GM21360 (cell line): ENCODE measurements around the gene GOLGA6B.
"Not testable (repeated sequence)": the region's sequence is repeated elsewhere in the genome, so short reads cannot be mapped to it uniquely, and the experiment has no call there.

ENCODE experiments used
- ATAC-seq: cut with Tn5 transposase; IDR thresholded peaks from one replicate; pipeline ENCODE4 v1.9.1; 2021; ENCODE audit warnings: mild to moderate bottlenecking, moderate library complexity; ENCODE audit not compliant: unreplicated experiment

Gene GOLGA6B, protein sequence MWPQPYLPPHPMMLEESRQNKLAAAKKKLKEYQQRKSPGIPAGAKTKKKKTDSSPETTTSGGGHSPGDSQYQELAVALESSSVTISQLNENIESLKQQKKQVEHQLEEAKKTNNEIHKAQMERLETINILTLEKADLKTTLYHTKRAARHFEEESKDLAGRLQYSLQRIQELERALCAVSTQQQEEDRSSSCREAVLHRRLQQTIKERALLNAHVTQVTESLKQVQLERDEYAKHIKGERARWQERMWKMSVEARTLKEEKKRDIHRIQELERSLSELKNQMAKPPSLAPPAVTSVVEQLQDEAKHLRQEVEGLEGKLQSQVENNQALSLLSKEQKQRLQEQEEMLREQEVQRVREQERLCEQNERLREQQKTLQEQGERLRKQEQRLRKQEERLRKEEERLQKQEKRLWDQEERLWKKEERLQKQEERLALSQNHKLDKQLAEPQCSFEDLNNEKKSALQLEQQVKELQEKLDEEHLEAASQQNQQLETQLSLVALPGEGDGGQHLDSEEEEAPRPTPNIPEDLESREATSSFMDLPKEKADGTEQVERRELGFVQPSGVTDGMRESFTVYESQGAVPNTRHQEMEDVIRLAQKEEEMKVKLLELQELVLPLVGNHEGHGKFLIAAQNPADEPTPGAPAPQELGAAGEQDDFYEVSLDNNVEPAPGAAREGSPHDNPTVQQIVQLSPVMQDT

DNA sequence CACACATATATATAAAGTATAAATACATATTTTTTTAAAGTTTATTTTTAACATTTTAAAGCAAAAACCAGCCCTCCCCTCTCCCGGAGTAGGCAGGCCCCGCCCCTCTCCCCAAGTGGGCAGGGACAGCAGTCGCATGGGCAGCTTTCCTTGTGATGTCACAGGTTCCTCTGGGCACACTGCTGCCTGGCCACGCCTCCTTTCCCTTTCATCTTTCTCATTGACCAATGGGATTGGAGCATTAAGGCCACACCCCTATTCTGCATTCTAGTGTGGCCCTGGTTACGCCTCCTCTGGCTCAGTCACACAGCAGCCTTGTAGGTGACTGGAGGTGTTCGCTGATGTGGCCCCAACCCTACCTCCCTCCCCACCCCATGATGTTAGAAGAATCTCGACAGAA, at the start of gene GOLGA6B:
TSS of gene GOLGA6B (plus strand) at position 301 of the 400 bp plus-strand sequence. CDS start at position 342, 41 bp downstream.
- ATAC-seq = not testable (repeated sequence)

DNA sequence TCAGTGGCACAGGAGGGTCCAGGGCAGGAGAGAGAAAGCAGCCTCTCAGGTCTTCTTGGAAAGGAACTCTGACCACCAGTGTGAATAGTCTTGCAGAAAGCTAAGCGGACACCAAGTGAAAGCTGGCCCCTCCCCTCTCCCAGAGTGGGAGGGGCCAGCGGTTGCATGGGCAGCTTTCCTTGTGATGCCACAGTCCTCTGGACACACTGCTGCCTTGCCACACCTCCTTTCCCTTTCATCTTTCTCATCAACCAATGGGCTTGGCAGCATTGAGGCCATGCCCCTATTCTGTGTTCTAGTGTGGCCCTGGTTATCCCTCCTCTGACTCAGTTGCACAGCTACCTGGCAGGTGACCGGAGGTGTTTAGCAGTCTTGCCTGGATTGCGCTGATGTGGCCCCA, 49.7 kb upstream of the GOLGA6B start:
- ATAC-seq = no peak

DNA sequence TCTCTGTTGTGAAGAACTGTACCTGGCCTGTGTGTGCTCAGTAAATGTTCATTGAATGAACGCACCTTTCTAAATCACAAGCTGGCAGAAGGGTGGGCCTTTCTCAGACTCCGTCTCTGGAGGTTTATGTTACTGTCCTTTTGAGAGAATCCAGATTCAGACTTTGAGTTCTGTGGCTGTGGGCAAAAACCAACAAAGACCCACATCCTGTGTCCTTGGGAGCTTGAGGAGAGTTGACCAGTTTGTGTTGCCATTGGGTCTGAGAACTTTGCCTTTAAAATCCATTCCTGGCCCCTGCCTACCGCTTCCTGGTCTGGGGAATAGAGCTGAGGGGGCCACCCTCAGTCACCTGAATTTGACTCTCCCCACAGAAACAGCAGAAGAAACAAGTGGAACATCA, 46.4 kb upstream of the GOLGA6B start:
- not testable (repeated sequence) for ATAC-seq

DNA sequence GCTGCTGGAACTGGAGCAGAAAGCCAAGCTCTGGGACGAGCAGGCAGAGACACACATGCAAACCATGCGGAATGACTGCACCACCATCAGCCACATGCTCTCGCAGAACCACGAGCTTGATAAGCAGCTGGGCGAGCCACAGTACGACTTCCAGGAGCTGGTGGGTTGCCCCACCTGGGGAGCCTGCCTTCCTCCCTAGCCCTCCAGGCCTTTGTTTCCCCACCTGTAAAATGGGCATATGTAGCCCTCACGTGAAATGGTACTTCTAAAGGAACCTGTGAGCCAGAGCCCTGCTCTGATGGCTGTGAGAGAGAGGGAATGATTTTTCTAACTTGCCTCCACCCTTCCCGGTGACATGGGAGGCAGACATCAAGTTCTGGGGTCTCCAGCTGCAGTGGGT, 44.6 kb upstream of the GOLGA6B start:
- no peak for ATAC-seq

DNA sequence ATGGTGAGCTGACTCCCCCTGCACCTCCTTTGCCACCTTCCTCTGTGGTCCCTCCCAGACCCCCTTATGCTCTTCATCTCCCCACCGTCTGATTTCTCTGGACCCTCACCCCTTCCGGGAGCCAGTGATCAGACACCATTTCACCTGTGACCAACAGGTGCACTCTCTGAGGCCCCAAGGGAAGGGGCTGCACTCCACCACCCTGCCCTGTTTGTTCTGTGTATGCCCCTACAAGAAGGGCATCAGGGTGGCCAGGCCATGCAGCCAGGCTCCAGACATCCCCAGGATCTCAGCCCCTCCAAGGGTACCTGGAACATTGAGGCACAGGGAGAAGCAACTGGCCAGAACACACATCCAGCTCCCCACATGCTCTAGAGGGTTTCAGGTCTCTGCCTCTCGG, 42.2 kb upstream of the GOLGA6B start:
- ATAC-seq = not testable (repeated sequence)

DNA sequence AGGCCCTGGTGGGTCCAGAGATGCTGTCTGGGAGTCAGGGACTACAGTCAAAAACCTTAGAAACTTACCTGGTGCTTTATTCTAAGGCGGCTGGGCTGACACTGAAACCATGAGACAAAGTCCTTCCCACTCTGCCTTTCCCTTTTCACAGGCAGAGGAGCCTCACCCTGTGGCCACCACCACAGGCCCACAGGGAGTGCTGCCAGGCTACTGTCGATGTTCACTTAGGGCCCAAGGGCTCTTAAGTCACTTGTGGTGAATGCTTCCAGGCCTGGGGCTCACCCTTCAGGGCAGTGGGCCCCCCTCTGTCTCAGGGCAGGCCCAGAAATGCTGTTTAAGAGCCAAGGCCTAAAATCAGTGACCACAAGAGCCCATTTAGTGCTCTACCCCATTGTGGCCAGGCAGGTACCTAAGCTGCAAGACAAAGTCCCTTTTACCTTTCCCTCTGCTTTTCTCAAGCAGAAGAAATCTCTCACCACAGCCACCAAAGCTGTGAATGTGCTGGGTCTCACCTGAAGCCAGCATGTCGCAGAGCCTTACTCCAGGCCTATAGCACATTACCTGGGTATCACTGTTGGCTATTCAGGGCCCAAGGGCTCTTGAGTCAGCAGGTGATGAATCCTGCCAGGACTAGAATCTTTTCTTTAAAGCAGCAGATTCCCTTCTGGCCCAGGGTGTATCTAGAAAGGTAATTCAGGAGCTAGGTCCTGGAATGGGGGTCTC, 39.5 kb upstream of the GOLGA6B start:
- ATAC-seq = no peak

DNA sequence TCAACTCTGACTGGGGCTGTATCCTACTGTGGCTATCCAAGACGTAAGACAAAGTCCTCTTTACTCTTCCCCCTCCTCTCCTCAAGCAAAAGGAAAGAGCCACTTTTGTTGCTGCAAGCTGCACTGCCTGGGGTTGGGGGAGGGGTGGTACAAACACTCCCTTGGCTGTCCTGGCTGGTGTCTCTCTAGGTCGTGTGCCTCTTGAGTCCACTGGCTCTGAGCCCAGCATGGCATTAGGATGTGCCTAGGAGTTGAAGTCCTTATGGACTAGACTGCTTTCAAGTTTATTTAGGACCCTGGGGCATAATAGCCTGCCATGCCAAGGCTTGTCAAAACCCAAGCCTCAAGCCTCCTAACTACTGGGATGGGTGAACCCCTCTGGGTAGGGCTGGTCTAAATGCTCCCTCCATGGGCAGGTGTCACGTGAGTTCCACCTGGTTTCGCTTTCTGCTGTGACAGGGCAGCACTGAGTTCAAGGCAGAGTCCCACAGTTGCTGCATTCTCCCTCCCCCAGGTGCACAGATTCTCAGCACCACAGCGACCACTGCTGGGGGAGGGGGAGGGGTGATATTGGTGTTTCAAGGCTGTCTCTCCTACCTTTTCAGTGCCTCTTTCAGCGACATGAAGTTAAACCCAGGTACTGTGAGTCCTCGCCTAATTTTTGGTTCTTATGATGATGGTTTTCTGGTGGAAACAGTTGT, 38.8 kb upstream of the GOLGA6B start:
- ATAC-seq = not testable (repeated sequence)

DNA sequence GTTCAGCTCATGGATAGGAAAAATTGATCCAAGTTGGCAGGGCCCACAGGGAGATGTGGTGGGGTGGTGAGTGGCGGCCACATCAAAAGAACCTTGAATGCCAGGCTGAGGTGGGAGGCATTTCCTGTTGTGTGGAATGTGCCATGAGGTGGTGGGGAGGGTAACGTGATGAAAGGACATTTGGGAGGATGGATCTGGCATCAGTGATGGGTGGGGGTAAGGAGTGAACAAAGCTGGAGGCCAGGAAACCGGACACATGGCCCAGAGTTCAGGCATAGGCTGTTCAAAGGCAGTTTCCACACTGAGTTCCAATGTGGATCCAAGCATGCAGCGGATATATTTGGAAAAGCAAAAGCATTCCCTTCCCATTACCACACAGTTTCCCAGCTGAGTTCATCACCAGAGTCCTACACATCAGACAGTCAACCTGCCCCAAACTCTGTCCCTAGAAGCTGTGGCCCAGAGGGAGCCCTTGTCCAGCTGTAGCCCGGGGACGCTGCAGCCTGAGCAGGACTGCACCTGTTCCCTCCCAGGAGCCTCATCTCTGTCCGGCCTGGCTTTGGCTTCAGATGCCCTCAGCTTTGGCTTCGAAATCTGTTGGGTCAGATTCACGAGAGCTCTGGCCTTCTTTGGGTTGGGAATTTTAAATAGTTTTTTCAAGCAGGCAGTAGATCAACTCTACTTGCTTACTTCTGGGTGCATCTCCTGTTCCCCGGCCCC, 37.8 kb upstream of the GOLGA6B start:
- no peak for ATAC-seq

DNA sequence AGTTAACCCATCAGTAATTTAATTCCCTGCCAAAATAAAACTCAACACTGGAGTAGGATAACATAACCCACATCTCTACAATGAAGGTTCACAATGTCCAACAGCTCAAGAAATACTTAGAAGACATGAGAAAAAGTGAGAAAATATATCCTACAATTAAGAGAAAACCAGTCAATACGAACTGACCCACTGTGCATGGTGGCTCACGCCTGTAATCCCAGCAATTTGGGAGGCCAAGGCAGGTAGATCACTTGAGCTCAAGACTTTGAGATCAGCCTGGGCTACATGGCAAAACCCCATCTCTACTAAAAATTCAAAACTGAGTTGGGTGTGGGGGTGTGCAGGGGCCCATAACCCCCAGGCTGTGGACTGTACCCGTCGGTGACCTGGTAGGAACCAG, 30.6 kb upstream of the GOLGA6B start:
- ATAC-seq = not testable (repeated sequence)

DNA sequence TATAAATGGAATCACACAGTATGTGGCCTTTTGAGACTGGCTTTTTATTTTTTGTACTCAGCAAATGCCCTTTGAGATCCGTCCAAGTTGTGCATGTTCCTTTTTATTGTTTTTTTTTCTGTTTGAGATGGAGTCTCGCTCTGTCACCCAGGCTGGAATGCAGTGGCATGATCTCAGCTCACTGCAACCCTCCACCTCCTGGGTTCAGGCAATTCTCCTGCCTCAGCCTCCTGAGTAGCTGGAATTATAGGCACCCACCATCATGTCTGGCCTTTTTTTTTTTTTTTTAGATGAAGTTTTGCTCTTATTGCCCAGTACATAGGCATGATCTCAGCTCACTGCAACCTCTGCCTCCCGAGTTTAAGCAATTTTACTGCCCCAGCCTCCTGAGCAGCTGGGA, 28.3 kb upstream of the GOLGA6B start:
- not testable (repeated sequence) for ATAC-seq

DNA sequence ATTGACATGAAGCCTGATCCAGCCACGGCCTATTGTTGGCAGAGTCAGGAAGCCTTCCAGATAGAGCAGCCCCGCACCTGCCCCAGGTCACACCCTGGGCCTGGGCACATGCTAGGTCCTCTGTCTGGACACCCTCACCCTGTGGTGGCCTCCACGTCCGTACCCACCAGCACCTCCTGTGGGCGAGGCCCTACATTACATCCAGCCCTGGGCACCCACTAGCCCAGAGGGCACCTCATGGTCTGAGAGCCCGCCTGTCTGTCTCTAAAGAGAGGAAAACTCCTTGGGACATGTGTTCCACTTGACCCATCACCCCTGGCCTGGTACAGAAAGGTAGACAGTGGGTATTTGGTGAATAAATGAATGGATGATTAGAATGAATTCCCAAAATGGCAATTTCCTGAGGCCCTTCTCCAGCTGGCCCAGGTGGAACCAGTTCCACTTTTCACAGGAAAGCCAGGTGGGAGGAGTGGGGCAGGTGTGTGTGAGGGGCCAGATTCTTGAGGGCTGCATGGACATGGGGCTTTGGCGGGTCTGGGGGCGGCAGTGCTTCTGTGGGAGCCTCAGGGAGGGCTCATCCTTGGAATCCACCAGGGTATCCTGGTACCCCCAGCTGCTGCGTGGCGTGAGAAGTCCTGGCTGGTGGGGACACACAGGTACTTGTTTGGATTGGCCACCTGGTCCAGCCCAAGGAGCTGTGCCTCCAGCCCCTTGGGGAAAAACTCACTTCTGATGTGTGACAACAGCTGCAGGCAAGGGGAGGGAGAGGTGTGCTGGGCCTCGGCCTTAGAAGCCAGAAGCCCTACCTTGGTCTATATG, 26.0 kb upstream of the GOLGA6B start:
- not testable (repeated sequence) for ATAC-seq

DNA sequence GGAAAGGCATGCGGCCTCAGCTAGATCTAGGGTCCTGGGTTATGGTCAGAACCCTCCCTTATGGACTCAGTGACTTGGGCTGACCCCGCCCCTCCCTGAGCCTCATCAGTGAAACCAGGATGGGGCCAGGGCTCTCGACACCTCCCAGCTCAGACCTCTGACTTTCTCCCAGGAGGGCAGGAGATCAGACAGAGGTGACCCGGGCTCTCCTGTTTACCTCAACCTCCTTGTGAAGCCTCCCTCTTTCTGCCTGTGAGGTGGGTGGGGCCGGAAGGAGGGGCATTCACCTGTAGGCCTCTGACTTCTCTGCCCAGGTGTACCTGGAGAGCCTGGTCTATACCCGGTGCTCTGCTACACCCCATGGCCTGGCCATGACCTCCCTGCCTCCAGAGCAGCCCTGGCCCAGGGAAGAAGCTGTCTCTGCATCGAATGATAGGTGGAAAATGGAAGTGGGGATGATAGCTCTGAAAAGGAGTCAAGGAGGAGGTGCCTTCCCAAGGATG, 25.4 kb upstream of the GOLGA6B start:
- ATAC-seq = not testable (repeated sequence)

DNA sequence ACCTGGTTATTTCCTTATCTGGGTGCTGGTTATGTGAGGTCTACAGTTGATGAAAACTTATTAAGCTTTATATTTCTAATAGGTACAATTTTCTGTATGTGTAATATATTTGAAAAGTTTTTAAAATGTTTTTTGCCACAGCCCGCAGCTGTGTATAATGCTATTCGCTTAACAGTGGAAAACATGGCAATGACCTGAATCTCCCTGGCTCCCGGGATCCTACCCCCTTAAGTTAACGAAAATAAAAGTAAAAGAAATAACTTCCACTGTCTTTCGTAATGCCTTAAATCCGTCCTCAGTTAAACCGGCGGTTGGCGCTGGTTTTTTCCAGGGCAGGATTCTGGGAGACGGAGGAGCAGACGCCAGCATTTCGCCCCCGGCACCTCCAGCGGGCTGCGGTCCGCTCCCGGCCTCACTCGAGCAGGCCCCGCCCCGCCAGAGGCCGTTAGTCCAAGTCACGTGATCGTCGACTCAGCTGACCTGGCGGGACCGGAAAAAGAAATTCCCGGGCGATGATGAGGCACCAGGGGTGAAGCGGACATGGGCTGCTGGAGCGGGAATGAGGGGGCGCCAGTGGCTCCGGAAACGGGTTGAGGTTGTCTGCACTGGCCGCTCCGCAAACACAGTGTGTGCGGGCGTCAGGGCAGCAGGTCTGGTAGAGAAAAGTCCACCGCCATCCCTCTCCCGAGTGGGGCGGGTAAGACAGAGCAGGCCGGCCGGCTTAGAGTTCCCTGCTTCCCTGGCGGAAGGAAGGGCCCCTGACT, 17.8 kb upstream of the GOLGA6B start:
- ATAC-seq = not testable (repeated sequence)

DNA sequence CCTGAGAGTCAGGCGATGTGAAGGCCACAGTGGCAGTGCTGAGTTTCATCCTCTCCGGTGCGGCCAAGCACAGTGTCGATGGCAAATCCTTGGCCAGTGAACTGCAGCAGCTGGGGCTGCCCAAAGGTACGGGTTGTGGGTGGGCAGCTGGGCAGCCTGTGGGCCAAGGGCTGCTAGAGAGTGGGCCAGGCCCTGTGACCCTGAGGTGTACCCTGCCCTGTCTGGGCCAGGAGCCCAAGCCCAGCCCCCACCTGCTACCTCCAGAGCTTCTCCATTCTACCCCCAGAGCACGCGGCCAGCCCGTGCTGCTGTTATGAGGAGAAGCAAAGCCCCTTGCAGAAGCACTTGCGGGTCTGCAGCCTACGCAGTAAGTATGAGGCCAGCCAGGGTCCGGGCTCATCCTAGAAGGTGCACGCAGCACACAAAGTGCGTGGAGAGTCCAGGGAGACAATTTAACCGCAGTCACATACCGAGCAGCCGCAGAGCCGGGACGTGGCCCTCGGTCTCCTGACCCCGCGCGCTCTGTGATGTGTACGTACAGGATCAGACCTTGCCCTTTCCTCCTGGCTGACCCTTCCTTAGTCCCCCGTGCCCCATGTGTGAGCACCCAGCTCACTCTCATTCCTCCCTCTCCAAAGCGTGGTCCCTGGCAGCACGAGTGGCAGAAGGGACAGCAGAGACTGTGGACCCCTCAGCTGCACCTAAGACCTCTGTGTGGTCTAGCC, 14.6 kb upstream of the GOLGA6B start:
- not testable (repeated sequence) for ATAC-seq

DNA sequence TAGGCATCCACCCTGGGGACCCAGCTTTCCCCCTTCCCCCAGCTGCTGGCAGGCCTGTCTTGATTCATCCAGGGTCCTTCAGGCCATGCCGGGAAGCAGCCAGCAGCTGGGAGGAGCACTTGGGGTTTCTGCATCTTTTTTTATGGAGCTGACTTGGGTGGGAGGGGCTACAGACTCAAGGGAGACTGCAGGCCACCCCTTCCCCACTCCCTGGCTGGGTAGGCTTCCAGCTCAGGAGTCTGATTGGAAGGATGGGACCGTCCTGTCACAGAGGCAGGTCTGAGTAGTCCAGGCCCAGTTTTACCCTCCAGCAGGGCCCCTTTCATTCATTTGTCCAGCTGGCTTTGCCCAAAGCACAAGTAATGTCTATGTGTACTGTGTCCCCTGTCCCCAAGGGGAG, 12.2 kb upstream of the GOLGA6B start:
- ATAC-seq = not testable (repeated sequence)

DNA sequence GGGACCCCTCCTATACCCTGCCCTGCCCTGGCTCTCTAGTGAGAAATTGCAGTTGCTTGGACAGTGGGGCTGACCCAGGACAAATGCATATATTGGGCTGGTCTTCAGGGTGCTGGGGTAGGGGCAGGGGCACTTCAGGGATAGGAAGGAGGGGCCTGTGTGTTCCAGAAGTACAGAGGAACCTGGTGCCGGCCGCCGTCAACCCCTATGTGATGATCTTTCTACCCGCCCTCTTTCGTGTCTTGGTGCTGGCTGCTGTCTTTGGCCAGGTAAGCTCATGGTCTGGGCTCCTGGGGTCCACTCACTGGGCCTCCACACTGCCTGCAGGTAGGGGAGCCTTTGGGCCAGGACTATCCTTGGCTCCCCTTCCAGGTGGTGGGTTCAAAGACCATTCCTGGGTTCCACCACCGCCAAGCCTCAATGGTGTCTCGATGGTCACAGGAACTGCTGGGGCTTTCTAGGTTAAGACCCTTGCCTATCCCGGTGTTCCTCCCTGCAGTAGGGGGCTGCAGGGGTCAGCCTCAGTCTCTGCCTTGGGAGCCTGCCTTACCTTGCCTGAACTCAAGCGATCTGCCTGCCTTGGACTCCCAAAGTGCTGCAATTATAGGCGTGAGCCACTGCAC, 5.8 kb upstream of the GOLGA6B start:
- ATAC-seq = not testable (repeated sequence)

DNA sequence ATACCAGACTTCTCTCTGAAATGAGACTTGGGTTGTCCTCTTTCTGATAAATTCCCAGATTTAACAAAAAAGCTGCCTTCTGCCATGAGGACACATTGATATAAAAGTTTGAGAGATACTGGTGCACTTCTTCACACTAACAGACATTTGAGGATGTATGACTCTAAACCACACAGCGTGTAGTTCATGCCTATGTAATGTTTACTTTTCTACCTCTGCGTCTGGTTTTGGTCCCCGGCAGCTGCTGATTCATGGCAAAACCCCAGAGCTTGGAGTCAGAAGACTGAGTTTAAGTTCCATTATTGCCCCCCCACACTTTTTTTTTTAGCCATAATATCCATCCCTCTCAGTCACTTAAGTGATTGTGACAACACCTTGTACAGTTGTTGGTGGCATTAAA, 1.5 kb downstream of the GOLGA6B start:
- not testable (repeated sequence) for ATAC-seq
